T-helper 2 cell treated with Interferon-gamma antibody and Interleukin-4, amounts not matched to agents 5 μg/mL and 100 μg/mL, for 36 hours (primary cell): ENCODE measurements around the gene FBXO48.
A peak's percentile ranks its signal among the peaks of the same experiment; 100 is the strongest.
"Not testable (repeated sequence)": the region's sequence is repeated elsewhere in the genome, so short reads cannot be mapped to it uniquely, and the experiment has no call there.

Source experiments
- DNase-seq: peaks from one replicate; pipeline ENCODE4 v3.0.0; 2021; ENCODE audit warnings: low spot score
- H3K27ac Mint-ChIP-seq: one replicate; pipeline ENCODE4 v1.8.0; 2021; ENCODE audit warnings: mild to moderate bottlenecking, mixed read lengths
- H3K27me3 Mint-ChIP-seq: one replicate; pipeline ENCODE4 v1.8.0; 2021; ENCODE audit warnings: low read depth, mixed read lengths
- H3K36me3 Mint-ChIP-seq: one replicate; pipeline ENCODE4 v1.8.0; 2021; ENCODE audit warnings: low read depth, mixed read lengths
- H3K4me1 Mint-ChIP-seq: one replicate; pipeline ENCODE4 v1.8.0; 2021; ENCODE audit warnings: low read depth, mixed read lengths
- H3K4me3 Mint-ChIP-seq: one replicate; pipeline ENCODE4 v1.8.0; 2022; ENCODE audit warnings: mild to moderate bottlenecking, moderate library complexity, mixed read lengths
- H3K9me3 Mint-ChIP-seq: one replicate; pipeline ENCODE4 v1.8.0; 2021; ENCODE audit warnings: mixed read lengths

FBXO48 gene, protein sequence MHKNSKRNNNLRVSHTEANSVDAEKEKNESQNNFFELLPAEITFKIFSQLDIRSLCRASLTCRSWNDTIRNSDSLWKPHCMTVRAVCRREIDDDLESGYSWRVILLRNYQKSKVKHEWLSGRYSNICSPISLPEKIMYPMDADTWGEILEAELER

GRCh38 chr2:68467077-68467960, at the start of gene FBXO48, which contains the start of gene APLF:
Gene FBXO48 (minus strand): TSS chr2:68467294. CDS start chr2:68465145, 2,149 bp downstream.
Gene APLF (plus strand): TSS chr2:68467585. CDS start chr2:68467732, 147 bp downstream.
- peaks cover 4% of the 10 kb centered on the region for H3K36me3 Mint-ChIP-seq
- H3K4me3 Mint-ChIP-seq: peak within 1 kb of the TSS; percentile 98
- peak within 1 kb of the TSS; percentile 94 for H3K27ac Mint-ChIP-seq
- no peaks in the 10 kb centered on the region for H3K9me3 Mint-ChIP-seq
- H3K4me1 Mint-ChIP-seq: peaks cover 42% of the 10 kb centered on the region
- DNase-seq: peak; percentile 98
- no peaks in the 10 kb centered on the region for H3K27me3 Mint-ChIP-seq

DNA sequence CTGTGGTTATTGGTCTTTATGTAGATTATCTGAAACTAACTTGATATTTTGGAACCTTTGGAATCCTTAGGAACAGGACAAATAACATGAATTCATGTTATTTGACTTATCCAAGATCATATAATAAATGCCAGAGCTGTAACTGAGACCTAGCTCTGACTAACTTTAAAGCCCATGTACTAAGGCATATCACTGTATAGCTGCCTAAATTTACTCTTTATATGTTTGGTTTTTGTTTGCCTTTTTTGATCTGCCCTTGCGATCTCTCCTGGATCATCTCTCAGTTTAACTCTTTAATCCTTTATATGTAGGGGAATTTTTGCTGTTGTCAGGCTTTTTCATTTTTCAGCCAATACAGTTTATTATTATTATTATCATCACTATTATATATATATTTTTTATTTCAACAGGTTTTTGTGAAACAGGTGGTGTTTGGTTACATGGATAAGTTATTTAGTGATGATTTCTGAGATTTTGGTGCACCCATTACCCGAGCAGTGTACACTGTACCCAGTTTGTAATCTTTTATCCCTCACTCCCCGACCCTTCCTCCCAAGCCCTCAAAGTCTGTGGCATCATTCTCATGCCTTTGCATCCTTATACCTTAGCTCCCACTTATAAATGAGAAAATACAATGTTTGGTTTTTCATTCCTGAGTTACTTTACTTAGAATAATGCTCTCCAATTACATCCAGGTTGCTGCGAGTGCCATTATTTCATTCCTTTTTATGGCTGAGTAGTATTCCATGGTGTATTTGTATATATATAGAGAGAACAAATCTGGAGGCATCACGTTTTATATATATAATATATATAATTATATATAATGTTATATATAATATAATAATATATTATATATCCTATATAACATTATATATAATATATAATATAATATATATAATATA, 49.2 kb upstream of the FBXO48 start:
- H3K4me1 Mint-ChIP-seq: peaks cover 15% of the 10 kb centered on the region
- no peak overlapping the region for H3K27ac Mint-ChIP-seq
- H3K27me3 Mint-ChIP-seq: no peaks in the 10 kb centered on the region
- no peaks in the 10 kb centered on the region for H3K36me3 Mint-ChIP-seq
- H3K9me3 Mint-ChIP-seq: no peaks in the 10 kb centered on the region
- H3K4me3 Mint-ChIP-seq: no peak overlapping the region
- no peak for DNase-seq

DNA sequence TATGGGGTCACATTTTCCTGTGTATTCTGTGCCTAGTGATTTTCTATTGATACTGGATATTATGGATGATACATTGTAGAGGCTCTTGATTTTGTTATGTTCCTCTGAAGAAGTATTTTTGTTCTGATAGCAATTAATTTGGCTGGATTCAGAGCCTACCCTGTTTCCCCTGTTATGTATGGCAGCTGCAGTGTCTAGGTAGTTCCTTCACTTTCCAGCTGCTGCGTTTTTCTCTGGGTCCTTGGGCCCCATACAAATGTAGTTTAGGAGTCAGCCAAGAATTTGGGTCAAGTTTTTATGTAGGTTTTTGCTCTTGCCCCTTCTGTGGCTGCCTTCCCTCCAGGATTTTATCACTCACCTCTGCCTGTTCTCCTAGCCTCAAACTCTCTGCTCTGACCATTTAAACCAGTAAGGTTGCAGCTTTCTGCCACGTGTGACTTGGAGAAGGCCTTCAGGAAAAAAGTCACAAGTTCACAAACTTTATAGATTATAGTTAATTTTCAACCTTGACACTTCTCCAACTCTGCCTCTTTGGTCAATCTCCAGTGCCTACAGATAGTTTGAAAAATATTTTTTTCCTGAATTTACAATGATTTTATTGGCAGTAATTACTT, 47.3 kb upstream of the FBXO48 start:
- no peak for DNase-seq
- Mint-ChIP-seq H3K27ac (no peak overlapping the region), H3K36me3 (no peaks in the 10 kb centered on the region), H3K4me1 (no peaks in the 10 kb centered on the region), H3K27me3 (no peaks in the 10 kb centered on the region), H3K9me3 (no peaks in the 10 kb centered on the region), H3K4me3 (no peak overlapping the region)

- Mint-ChIP-seq H3K27me3 (no peaks in the 10 kb centered on the region), H3K4me3 (no peak overlapping the region), H3K9me3 (peaks cover 6% of the 10 kb centered on the region), H3K36me3 (peaks cover 10% of the 10 kb centered on the region), H3K4me1 (no peaks in the 10 kb centered on the region), H3K27ac (no peak overlapping the region)
- DNase-seq: no peak
These were observed 45.9 kb upstream of the FBXO48 start for GRCh38 chr2:68512966-68513365.

DNA sequence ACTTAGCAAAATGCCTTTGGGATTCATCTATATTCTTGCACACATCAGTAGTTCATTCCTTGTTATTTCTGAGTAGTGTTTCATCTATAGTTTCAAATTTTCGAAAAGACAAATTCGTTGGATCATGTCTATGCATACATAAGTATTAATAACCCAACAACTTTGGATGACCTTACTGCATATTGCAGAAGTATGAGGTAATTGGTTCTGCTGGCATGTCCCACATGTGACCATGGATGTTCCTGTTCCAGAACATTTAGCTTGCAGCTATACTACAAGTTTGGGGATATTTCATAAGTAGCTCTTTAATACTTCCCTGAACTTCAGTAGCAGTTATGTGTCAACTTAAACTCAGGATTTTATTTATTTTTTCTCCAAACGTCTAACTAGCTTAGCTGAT, 45.2 kb upstream of the FBXO48 start:
- Mint-ChIP-seq H3K9me3 (peaks cover 6% of the 10 kb centered on the region), H3K36me3 (peaks cover 10% of the 10 kb centered on the region)

GRCh38 chr2:68506170-68506569, 39.1 kb upstream of the FBXO48 start:
- H3K9me3 Mint-ChIP-seq: peaks cover 6% of the 10 kb centered on the region
- no peak overlapping the region for H3K27ac Mint-ChIP-seq
- H3K27me3 Mint-ChIP-seq: peaks cover 5% of the 10 kb centered on the region
- DNase-seq: no peak
- H3K36me3 Mint-ChIP-seq: peaks cover 10% of the 10 kb centered on the region
- H3K4me1 Mint-ChIP-seq: peaks cover 17% of the 10 kb centered on the region
- H3K4me3 Mint-ChIP-seq: peak overlapping the region; percentile 28

More for the DNA sequence above, 45.2 kb upstream of the FBXO48 start:
- Mint-ChIP-seq H3K4me1 (no peaks in the 10 kb centered on the region), H3K27ac (no peak overlapping the region), H3K4me3 (no peak overlapping the region), H3K27me3 (no peaks in the 10 kb centered on the region)
- no peak for DNase-seq

GRCh38 chr2:68505603-68506159, 38.6 kb upstream of the FBXO48 start:
- Mint-ChIP-seq H3K9me3 (peaks cover 6% of the 10 kb centered on the region), H3K27me3 (peaks cover 8% of the 10 kb centered on the region), H3K4me3 (peak overlapping the region; percentile 28), H3K36me3 (peaks cover 10% of the 10 kb centered on the region), H3K27ac (no peak overlapping the region), H3K4me1 (peaks cover 17% of the 10 kb centered on the region)
- DNase-seq: no peak

DNA sequence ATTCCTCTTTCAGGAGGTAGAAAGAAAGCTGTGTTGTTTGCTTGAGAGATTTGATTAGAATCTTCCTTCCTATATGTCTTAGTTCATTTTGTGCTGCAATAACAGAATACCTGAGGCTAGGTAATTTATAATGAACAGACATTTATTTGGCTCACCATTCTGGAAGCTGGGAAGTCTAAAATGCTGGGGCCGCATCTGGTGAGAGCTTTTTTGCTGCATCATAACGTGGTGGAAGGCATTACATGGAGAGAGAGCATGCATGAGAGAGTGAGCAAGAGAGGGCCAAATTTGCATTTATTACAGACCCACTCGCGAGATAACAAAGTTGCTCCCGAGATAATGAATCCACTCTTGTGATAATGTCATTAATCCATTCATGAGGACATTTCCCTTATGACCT, 34.7 kb upstream of the FBXO48 start:
- Mint-ChIP-seq H3K27me3 (peaks cover 10% of the 10 kb centered on the region), H3K27ac (no peak overlapping the region), H3K36me3 (peaks cover 6% of the 10 kb centered on the region), H3K9me3 (peaks cover 6% of the 10 kb centered on the region), H3K4me3 (no peak overlapping the region), H3K4me1 (peaks cover 15% of the 10 kb centered on the region)
- no peak for DNase-seq

DNA sequence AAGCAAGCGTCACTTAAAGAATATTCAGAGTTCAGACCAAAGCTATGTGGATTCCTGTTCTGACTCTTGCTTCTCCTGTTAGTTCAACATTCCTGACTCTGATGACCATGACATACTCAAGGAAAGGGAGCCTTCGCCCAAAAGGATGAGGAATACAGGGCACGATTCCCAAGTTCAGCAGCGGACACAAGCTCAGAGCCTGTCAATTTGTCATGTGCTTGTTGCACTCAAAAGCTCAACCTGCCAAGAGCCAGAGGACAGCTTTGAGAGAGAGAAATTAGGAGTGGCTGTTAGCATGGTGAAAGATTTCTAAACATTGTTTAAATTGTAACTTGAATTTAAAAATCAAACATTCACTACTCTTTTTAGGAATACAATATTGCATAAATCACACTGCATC, 33.6 kb upstream of the FBXO48 start:
- peaks cover 11% of the 10 kb centered on the region for H3K9me3 Mint-ChIP-seq
- peaks cover 8% of the 10 kb centered on the region for H3K36me3 Mint-ChIP-seq
- H3K27me3 Mint-ChIP-seq: peaks cover 10% of the 10 kb centered on the region
- H3K4me3 Mint-ChIP-seq: no peak overlapping the region
- no peak for DNase-seq
- H3K27ac Mint-ChIP-seq: no peak overlapping the region
- H3K4me1 Mint-ChIP-seq: peaks cover 4% of the 10 kb centered on the region

- Mint-ChIP-seq H3K27me3 (peaks cover 10% of the 10 kb centered on the region), H3K4me1 (no peaks in the 10 kb centered on the region), H3K27ac (no peak overlapping the region), H3K36me3 (peaks cover 8% of the 10 kb centered on the region), H3K9me3 (peaks cover 20% of the 10 kb centered on the region), H3K4me3 (no peak overlapping the region)
- DNase-seq: no peak
These were observed 32.0 kb upstream of the FBXO48 start for GRCh38 chr2:68499133-68499532.

DNA sequence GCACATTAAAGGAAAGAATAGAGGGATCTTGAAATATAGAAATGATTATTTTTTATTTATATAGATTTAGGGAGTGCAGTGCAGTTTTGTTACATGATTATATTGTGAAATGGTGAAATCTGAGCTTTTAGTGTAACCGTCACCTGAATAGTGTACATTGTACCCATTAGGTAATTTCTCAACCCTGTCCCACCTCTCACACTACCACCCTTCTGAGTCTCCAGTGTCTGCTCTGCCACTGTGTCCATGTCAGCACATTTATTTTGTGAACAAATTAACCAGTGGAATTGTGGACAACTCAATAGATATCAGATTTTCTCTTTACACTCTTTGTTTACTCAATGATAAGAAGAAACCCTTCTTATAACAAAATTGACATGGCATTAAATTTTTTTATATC, 24.5 kb upstream of the FBXO48 start:
- H3K27ac Mint-ChIP-seq: no peak overlapping the region

GRCh38 chr2:68489282-68489681, 22.2 kb upstream of the FBXO48 start:
- no peak overlapping the region for H3K27ac Mint-ChIP-seq
- no peaks in the 10 kb centered on the region for H3K36me3 Mint-ChIP-seq
- H3K4me1 Mint-ChIP-seq: peaks cover 3% of the 10 kb centered on the region
- H3K4me3 Mint-ChIP-seq: no peak overlapping the region
- H3K9me3 Mint-ChIP-seq: no peaks in the 10 kb centered on the region
- peaks cover 4% of the 10 kb centered on the region for H3K27me3 Mint-ChIP-seq
- no peak for DNase-seq

More for the DNA sequence above, 24.5 kb upstream of the FBXO48 start:
- Mint-ChIP-seq H3K9me3 (peaks cover 13% of the 10 kb centered on the region), H3K36me3 (peaks cover under 1% of the 10 kb centered on the region), H3K4me1 (peaks cover 3% of the 10 kb centered on the region), H3K4me3 (no peak overlapping the region), H3K27me3 (no peaks in the 10 kb centered on the region)
- DNase-seq: no peak

GRCh38 chr2:68488605-68489004, 21.5 kb upstream of the FBXO48 start:
- H3K4me1 Mint-ChIP-seq, H3K36me3 Mint-ChIP-seq, H3K27ac Mint-ChIP-seq, H3K9me3 Mint-ChIP-seq, H3K4me3 Mint-ChIP-seq, H3K27me3 Mint-ChIP-seq, DNase-seq: not testable (repeated sequence)
